T follicular helper cell (primary cell): ENCODE results near the gene GMDS.
"Not testable (repeated sequence)": the region's sequence is repeated elsewhere in the genome, so short reads cannot be mapped to it uniquely, and the experiment has no call there.

Experiments
- DNase-seq: peaks from one replicate; pipeline ENCODE4 v3.0.0-alpha.2; 2020; ENCODE audit warnings: low read depth

The GMDS gene

DNA sequence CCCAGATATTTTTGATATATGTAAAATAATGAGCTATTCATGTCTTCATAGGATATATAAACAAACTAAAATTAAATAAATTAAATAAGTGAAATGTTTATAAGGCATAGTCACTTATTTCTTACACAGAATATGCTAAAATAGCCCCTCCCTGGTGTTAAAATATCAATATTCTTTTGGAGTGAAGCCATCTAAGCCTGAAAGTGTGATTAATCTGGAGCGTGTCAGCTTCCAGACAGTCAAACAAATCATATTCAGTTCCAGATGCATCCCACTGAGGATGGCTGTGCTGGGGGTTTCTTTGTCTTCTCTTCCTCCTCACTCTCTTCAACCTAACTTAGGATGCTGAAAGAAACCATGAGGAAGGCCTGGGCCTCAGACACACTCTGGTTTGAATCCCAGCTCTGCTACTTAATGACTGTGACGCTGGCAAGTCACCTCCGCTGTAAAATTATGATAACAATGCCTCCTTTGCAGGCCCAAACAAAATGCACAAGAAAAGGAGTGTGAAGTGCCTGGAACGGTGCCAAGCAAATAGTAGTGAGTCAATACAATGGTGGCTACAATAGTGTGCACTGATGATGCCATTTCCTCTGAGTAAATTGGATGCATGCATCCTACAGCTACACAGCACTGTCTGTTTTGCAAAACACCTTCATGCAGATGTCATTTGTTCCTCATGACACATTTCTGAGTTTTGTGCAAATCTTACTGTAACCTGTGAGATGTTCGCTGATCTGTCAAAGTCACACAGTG is 474.3 kb downstream of the GMDS start:
- no peak for DNase-seq

GRCh38 chr6:1770435-1770843 is 475.0 kb downstream of the GMDS start:
- DNase-seq, result no peak

DNA sequence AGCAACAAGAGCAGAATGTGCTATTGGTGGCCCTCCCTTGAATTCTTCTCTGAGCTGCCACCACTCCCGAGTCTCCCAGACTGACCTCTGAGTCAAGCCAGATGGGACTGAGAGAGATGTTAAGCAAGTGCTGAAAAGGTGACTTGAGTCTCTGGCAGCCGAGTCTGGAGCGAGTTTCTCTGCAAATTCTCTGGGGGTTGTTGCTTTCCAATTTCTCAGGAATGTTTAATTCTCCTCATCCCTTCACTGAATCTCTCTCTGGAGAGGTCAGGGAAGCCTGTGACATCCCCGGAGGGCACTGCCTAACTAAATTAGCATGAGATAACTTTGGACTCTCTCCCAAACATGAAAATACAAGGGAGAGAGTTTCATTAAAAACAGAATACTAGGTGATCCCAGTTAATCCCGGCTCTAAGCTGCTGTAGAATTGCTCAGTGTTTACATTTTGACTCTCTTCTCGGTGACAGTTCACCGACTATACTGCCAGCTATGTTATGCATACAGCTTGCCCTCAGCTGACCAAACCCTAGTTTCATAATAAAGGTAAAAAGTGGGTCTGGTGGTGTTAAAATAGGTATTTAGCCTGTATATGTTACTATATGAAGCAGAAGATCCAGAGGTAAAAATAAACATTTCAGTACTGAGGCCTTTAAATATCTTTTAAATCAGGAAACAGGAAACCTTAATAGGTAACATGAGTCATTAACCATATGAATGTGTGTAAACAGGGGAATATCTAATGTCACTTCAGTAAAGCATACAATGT is 477.7 kb downstream of the GMDS start:
- no peak for DNase-seq

DNA sequence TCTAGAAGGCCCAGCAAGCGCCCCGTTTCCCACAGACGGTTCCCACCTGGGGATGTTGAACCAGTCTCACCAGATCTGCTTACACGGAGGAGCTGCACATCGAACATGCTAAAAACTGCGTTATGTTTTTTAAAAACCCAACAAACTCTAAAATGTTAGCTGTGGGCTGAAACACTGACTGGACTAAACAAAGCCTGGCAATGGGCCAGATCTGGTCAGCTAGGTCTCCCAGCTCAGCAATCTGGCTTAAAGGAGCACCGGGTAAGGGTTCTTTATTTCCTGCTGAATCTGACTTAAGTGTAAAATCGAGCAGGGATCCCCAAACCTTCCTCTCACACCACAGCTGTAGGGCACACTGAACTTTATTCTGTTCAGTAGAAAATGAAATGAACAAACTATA is 478.8 kb downstream of the GMDS start:
- DNase-seq, result no peak

GRCh38 chr6:1765160-1765903 is 480.1 kb downstream of the GMDS start:
- no peak for DNase-seq

- DNase-seq, result no peak
These were observed 480.9 kb downstream of the GMDS start for GRCh38 chr6:1764397-1764987.

- no peak for DNase-seq
These were observed 482.0 kb downstream of the GMDS start for GRCh38 chr6:1763404-1763803.

GRCh38 chr6:1762203-1762602 is 483.2 kb downstream of the GMDS start:
- no peak for DNase-seq

DNA sequence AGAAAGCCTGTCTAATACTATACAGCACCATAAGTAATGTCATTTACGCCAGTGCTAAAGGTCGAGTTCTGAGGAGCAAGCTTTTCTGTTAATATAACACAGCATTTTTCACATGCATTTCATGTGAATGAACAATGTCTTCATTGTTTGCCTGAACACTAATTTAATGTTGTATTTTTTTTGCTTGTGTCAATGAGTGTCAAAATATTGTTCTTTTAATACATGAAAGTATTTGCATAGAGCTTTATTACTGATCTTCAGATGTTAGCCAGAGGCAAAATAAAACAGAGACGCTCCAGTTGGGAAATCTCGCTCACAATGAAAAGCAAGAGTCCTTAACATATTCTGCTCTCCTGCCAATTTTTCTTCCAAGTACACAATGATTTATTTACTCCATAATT is 483.9 kb downstream of the GMDS start:
- no peak for DNase-seq

DNA sequence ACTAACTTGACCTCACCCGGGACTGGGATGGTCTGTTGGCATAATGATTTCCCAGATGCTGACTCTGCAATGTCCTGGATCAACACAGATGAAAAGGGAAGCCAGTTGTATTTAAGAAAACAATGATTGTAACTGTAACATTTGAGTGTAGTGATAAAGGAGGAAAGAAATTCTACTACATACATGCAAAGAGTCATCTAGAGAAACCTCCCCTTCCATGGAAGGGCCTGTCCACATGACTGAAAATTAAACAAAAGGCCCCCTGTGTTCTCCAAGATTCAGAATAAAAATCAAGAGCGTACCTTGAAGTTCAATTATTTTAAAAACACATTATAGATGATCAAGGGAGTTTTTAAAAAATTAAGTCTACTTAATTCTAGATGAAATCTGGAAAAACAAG is 484.5 kb downstream of the GMDS start:
- no peak for DNase-seq

- no peak for DNase-seq
These were observed 485.5 kb downstream of the GMDS start for GRCh38 chr6:1759870-1760269.

- no peak for DNase-seq
These were observed 487.2 kb downstream of the GMDS start for GRCh38 chr6:1758076-1758679.

DNA sequence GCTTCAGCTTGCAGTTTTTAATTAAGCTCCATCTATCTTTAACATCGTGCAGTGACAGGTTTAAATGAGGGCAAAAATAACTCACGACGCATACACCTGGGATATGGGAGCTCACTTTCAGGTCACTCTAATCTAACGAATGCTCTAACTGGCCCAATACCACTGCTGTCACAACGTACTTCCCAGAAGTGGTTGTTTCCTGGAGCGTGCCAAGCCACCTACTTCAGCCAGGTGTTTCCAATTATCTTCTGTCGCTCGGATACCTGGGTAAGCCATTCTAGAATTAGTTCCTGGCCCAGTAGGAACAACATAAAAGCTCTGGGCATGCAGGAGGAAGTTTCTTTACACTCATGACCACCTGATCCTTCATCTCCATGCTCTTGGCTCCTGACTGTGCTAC is 488.3 kb downstream of the GMDS start:
- DNase-seq, result no peak

DNA sequence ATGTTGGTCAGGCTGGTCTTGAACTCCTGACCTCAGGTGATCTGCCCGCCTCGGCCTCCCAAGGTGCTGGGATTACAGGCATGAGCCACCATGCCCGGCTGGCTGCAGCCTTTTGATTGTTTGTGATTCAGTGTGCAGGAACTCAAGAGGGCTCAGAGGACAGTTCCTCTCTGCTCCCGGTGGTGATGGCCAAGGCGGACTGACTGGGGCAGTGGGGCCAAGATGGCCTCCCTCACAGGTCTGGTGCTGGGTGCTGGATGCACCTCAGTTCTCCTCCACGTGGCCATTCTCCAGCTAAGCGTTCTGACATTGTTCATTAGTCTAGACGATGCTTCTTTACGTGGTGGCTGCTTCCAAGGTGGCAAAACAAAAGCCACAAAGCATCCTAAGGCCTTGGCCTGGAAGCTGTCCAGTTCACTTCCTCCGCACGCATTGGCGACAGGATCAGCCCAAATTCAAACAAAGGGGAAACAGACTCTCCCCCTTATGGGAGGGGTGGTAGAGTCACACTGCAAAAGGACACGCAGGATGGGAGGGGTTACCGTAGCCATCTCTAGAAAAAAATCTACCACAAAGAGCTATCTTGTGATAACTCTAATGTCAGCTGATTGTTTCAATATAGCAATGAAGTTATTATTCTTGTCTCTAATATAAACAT is 488.8 kb downstream of the GMDS start:
- DNase-seq, result no peak

GRCh38 chr6:1751063-1751462 is 494.3 kb downstream of the GMDS start:
- not testable (repeated sequence) for DNase-seq

GRCh38 chr6:1749041-1749440 is 496.4 kb downstream of the GMDS start:
- DNase-seq, result no peak

- DNase-seq, result no peak
These were observed 497.9 kb downstream of the GMDS start for GRCh38 chr6:1747531-1747930.

GRCh38 chr6:1747003-1747402 is 498.4 kb downstream of the GMDS start:
- no peak for DNase-seq

- no peak for DNase-seq
These were observed 499.6 kb downstream of the GMDS start for GRCh38 chr6:1745814-1746213.

DNA sequence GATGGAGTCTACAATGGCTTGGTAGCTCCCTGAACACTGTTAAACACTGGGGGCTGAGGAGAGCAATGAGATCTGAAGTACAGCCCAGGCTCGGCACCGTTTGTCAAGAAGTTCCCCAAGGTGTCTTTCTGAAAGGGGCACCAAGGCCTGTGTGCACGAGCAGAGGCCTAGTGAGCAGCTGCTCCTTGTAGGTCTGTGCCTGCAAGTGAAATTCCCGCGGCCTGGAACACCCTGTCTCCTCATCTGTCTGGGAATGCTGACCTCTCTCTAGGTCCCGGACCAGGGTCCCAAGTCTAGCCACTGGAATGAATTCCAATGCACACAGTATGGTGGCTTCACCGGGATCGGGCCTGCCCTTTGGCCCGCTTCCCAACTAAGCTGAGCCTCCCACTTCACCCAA is 500.9 kb downstream of the GMDS start:
- DNase-seq, result no peak

DNA sequence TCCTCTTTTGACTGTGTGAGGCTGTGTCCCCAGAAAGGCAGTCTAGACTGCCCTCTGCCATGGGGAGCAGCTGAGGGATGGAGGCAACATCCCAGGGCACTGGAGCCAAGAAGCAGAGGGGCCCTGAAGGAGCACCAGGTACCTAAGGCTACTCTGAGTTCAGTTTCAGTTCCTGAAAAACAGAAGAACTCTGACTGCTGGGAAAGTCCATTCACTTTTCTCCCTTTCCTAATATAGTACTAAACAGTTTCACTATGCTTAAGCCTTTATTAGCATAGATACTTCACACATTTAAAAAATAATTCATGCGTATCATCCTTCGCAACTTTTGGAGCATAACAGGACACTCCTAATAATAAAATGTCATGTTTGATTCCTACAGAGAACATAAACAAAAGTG is 505.7 kb downstream of the GMDS start:
- no peak for DNase-seq
